HAP-1 (cell line): Measurements from ENCODE around the gene PIRT.

Experiments used
- DNase-seq, 2 experiments: peaks; one replicate each; pipeline ENCODE4 v3.0.0-alpha.2; 2016 to 2020; ENCODE audit warnings: low spot score in 2 of 2
- H3K27me3 ChIP-seq: fragments of 250-450 bp; sonication (Bioruptor Pico); 2 replicates; pipeline ENCODE4 v1.5.1; 2020; ENCODE audit warnings: low read depth, mild to moderate bottlenecking, moderate library complexity
- H3K36me3 ChIP-seq: fragments of 250-450 bp; sonication (Bioruptor Pico); replicated peaks from 2 replicates; pipeline ENCODE4 v1.5.1; 2020; ENCODE audit warnings: mild to moderate bottlenecking
- H3K4me1 ChIP-seq: fragments of 250-450 bp; sonication (Bioruptor Pico); 2 replicates; pipeline ENCODE4 v1.5.1; 2020; ENCODE audit warnings: mild to moderate bottlenecking
- H3K4me3 ChIP-seq: fragments of 250-450 bp; sonication (Bioruptor Pico); 2 replicates; pipeline ENCODE4 v1.5.1; 2020; ENCODE audit warnings: mild to moderate bottlenecking, moderate library complexity
- H3K9me3 ChIP-seq: fragments of 250-450 bp; sonication (Bioruptor Pico); 2 replicates; pipeline ENCODE4 v1.5.1; 2020; ENCODE audit warnings: mild to moderate bottlenecking, moderate library complexity
- in situ Hi-C: fragments of 300-500 bp; cut with MboI; formaldehyde crosslinking; loops from 3 replicates; pipeline ENCODE4 v1.14.3; 2020; ENCODE audit warnings: low sequenced_read_pairs, inconsistent platforms, mixed read lengths

The PIRT gene

GRCh38 chr17:10843811-10844210 is 5.9 kb upstream of the PIRT start:
- Histone ChIP-seq H3K4me1 (no peaks in the 10 kb centered on the region), H3K36me3 (no peaks in the 10 kb centered on the region), H3K4me3 (no peak overlapping the region), H3K27me3 (no peaks in the 10 kb centered on the region), H3K9me3 (no peaks in the 10 kb centered on the region)
- in situ Hi-C loops, result loop anchor here (5.0 to 10.0 kb wide), 2 partner anchors 109 to 197 kb away; partner anchors contain the start of gene TMEM220
- DNase-seq, result no peak

DNA sequence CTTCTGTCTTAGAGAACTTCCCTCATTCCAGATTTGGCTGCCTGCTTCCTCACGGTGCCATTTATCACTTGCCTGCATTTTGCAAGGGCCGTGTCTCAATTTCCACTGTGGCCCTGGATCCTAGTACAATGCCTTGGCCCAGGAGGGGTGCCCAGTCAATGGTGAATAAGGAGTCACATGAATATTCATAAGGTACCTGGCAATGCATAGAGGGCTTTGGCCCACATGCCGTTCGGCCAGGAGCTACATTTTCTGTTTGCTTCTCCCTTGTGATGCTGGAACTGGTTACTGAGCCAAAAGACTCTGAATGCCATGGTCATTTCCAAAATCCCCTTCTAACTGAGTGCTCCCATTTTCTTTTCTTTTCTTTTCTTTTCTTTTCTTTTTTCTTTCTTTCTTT is 4.8 kb upstream of the PIRT start:
- H3K36me3 ChIP-seq, result no peaks in the 10 kb centered on the region
- in situ Hi-C loops, result loop anchor here (5.0 to 10.0 kb wide), 2 partner anchors 108 to 195 kb away; partner anchors contain the start of gene TMEM220
- H3K4me3 ChIP-seq, result no peak overlapping the region
- H3K4me1 ChIP-seq, result no peaks in the 10 kb centered on the region
- no peaks in the 10 kb centered on the region for H3K27me3 ChIP-seq
- no peaks in the 10 kb centered on the region for H3K9me3 ChIP-seq
- DNase-seq, result no peak

GRCh38 chr17:10838682-10839081 is 795 bp upstream of the PIRT start:
- H3K27me3 ChIP-seq, result no peaks in the 10 kb centered on the region
- H3K36me3 ChIP-seq, result no peaks in the 10 kb centered on the region
- in situ Hi-C loops, result no loop called here
- no peaks in the 10 kb centered on the region for H3K9me3 ChIP-seq
- no peak overlapping the region for H3K4me3 ChIP-seq
- DNase-seq, result no peak
- H3K4me1 ChIP-seq, result no peaks in the 10 kb centered on the region

- in situ Hi-C loops, result no loop called here
Measured at GRCh38 chr17:10836966-10837590, 809 bp downstream of the PIRT start.

DNA sequence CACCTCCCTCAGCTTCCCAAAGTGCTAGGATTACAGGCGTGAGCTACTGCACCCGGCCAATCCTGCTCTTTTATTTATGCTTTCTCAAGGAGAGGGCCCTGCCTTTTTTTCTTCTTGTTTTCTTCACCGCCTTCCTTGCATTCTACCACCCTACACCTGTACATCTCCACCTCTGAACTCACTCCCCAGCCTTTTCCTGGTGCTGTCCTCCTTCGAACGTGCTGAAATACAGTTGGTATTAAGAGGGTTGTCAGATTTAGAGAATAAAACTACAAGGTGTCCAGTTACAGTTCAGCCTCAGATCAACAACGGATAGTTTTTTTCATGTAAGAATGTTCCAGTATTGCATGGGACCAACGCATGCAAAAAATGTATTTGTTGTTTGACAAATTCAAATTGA is 1.7 kb downstream of the PIRT start:
- H3K36me3 ChIP-seq, result no peaks in the 10 kb centered on the region
- H3K4me1 ChIP-seq, result no peaks in the 10 kb centered on the region
- no peaks in the 10 kb centered on the region for H3K27me3 ChIP-seq
- no peak for DNase-seq
- H3K9me3 ChIP-seq, result no peaks in the 10 kb centered on the region
- no peak overlapping the region for H3K4me3 ChIP-seq
- in situ Hi-C loops, result no loop called here

More at GRCh38 chr17:10836966-10837590, 809 bp downstream of the PIRT start:
- Histone ChIP-seq H3K4me1 (no peaks in the 10 kb centered on the region), H3K36me3 (no peaks in the 10 kb centered on the region), H3K27me3 (no peaks in the 10 kb centered on the region), H3K9me3 (no peaks in the 10 kb centered on the region), H3K4me3 (no peak overlapping the region)
- DNase-seq, result no peak

DNA sequence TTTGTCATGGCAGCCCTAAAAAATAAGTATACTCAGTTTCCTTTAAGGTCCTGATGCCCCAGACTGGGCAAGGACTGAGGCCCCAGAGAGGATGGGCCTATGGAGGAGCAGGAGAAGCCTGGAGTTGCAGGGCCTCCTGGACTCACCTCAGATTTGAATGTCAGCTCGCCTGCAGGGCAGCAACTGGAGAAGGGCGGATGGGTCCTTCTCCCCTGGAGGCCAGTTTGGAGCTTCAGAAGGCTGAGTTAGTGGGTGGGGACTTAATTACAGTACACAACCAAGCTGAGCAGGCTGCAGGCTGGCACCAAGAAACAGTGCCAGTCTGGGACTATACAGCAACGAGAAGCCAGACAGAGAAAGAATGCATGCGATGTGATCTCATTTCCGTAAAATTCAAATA is 6.2 kb downstream of the PIRT start:
- Histone ChIP-seq H3K9me3 (no peaks in the 10 kb centered on the region), H3K27me3 (no peaks in the 10 kb centered on the region), H3K4me1 (no peaks in the 10 kb centered on the region), H3K36me3 (no peaks in the 10 kb centered on the region), H3K4me3 (no peak overlapping the region)
- in situ Hi-C loops, result no loop called here
- DNase-seq, result no peak

DNA sequence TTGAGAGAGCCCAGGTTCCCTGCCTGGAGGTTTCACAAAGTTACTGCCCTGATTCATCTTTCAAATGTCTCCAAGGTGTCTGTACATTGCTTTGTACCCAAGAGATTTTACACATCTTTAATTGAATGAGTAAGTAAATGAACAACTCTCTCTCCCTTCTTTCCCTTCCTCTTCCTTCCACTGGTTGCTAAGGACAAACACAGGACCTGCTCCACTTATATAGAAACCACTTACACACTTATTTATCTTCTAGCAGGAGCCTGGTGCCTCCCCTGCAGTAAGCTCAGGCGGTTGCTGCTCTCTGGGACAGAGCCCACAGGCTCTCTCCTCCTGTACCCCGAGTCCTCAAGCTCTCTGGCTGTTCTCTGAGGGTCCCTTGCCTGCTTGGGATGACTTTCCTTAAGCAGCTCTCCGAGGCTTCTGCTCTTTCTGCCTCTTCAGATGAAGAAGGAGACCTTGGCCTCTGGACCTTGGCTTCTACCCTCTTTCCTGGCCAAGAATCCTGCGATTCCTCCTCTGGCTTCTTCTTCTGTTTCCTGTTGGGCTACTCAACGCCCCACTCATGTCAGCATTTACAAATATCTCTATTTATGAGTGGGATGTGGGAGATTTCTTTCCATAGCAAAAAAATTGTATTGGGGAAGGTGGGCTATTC is 9.9 kb downstream of the PIRT start:
- Histone ChIP-seq H3K4me1 (no peaks in the 10 kb centered on the region), H3K27me3 (no peaks in the 10 kb centered on the region), H3K9me3 (no peaks in the 10 kb centered on the region), H3K36me3 (no peaks in the 10 kb centered on the region), H3K4me3 (no peak overlapping the region)
- no peak for DNase-seq
- in situ Hi-C loops, result no loop called here

DNA sequence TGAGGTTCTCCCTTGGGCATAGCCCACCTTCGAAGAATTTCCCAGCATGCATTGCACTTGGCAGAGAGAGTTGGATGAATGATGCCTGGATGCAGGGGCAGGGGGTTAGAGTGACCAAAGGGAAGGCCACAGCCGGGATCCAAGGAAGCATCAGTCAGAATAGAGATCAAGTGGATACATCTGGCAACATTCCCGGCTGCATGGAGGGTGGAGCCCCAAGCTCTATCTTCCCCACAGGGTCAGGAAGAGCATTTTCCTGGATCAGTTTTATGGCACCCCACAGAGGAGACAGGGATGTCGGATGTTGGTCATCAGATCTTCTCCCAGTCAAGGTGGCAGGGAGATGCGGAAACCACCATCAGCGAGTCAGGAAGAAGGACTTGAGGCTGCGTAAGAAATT is 13.0 kb downstream of the PIRT start:
- in situ Hi-C loops, result no loop called here
- DNase-seq, result no peak
- no peaks in the 10 kb centered on the region for H3K36me3 ChIP-seq

DNA sequence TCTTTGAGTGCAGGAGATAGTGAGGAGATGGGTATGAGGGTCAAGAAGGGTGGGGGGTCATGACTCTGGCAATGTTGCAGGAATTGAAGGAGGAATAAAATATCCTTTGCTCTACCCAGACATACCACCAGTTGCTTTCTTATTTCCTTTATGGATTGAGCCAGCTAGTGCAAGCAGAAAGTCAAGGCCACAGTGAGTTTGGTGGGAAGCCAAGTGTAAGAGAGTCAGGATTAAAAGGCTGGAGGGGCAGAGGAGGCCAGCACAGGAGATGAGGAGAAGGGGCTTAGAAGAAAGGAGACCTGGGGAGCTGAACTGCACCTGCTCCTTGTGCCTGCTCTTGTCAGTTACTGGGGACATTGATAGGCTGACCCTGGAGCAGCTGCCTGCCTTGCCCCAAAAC is 16.1 kb downstream of the PIRT start:
- H3K4me3 ChIP-seq, result no peak overlapping the region
- H3K27me3 ChIP-seq, result no peaks in the 10 kb centered on the region
- no peaks in the 10 kb centered on the region for H3K36me3 ChIP-seq
- in situ Hi-C loops, result no loop called here
- no peak for DNase-seq
- no peaks in the 10 kb centered on the region for H3K4me1 ChIP-seq
- H3K9me3 ChIP-seq, result no peaks in the 10 kb centered on the region

More for the DNA sequence above, 13.0 kb downstream of the PIRT start:
- no peaks in the 10 kb centered on the region for H3K4me1 ChIP-seq
- H3K9me3 ChIP-seq, result no peaks in the 10 kb centered on the region
- H3K4me3 ChIP-seq, result no peak overlapping the region
- no peaks in the 10 kb centered on the region for H3K27me3 ChIP-seq

GRCh38 chr17:10821054-10821453 is 16.8 kb downstream of the PIRT start:
- H3K4me1 ChIP-seq, result no peaks in the 10 kb centered on the region
- no peaks in the 10 kb centered on the region for H3K9me3 ChIP-seq
- no peaks in the 10 kb centered on the region for H3K27me3 ChIP-seq
- H3K36me3 ChIP-seq, result no peaks in the 10 kb centered on the region
- DNase-seq, result no peak
- in situ Hi-C loops, result no loop called here
- H3K4me3 ChIP-seq, result no peak overlapping the region

GRCh38 chr17:10815319-10815718 is 22.6 kb downstream of the PIRT start:
- no peak for DNase-seq
- Histone ChIP-seq H3K27me3 (no peaks in the 10 kb centered on the region), H3K4me1 (no peaks in the 10 kb centered on the region), H3K36me3 (no peaks in the 10 kb centered on the region), H3K4me3 (no peak overlapping the region), H3K9me3 (no peaks in the 10 kb centered on the region)
- in situ Hi-C loops, result no loop called here

GRCh38 chr17:10814075-10814474 is 23.8 kb downstream of the PIRT start:
- Histone ChIP-seq H3K4me1 (no peaks in the 10 kb centered on the region), H3K4me3 (no peak overlapping the region), H3K9me3 (no peaks in the 10 kb centered on the region), H3K27me3 (no peaks in the 10 kb centered on the region), H3K36me3 (no peaks in the 10 kb centered on the region)
- in situ Hi-C loops, result no loop called here
- DNase-seq, result no peak

- in situ Hi-C loops, result no loop called here
- Histone ChIP-seq H3K4me3 (no peak overlapping the region), H3K36me3 (no peaks in the 10 kb centered on the region), H3K9me3 (no peaks in the 10 kb centered on the region), H3K27me3 (no peaks in the 10 kb centered on the region), H3K4me1 (no peaks in the 10 kb centered on the region)
- no peak for DNase-seq
Measured at GRCh38 chr17:10812674-10813073, 25.2 kb downstream of the PIRT start.

DNA sequence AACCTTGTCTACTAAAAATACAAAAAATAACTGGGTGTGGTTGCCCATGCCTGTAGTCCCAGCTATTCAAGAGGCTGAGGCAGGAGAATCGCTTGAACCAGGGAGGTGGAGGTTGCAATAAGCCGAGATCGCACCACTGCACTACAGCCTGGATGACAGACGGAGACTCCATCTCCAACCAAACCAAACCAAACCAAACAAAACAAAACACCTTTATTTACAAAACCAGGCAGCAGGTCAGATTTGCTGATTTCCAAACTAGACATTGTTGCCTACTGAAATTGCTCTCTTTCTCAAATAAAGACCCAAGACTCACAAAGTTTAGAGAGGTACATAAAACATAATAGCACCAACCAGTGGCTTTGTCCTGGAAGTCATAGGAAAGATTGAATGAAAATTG is 28.3 kb downstream of the PIRT start:
- no peak for DNase-seq
- H3K36me3 ChIP-seq, result no peaks in the 10 kb centered on the region

More for the DNA sequence above, 28.3 kb downstream of the PIRT start:
- Histone ChIP-seq H3K4me1 (no peaks in the 10 kb centered on the region), H3K4me3 (no peak overlapping the region), H3K9me3 (no peaks in the 10 kb centered on the region), H3K27me3 (no peaks in the 10 kb centered on the region)
- in situ Hi-C loops, result no loop called here
